A549 (cell line): ENCODE data around the gene NCOA7. TPM values are rescaled to one million over a fixed set of nuclear protein-coding genes. Genes with fewer than 3 reads are reported as not detected.
A peak's percentile ranks its signal among the peaks of the same experiment; 100 is the strongest.

ENCODE experiments used
- ATAC-seq, 2 experiments: fragments of 200-7000 bp in 1 of 2; fragments of >200 bp in 1 of 2; cut with Nextera tagmentation in 1 of 2; cut with Tn5 transposase in 1 of 2; 3 replicates each; pipeline versions ENCODE4 v1.8.0 to v1.9.1; 2018 to 2020; ENCODE audit warnings: mild to moderate bottlenecking in 1 of 2, moderate library complexity in 1 of 2
- CTCF ChIA-PET: fragments of 300-600 bp; sonication (Branson Sonifier 250); formaldehyde crosslinking; extraction: SDS; loops from one replicate; lab custom pipeline; 2021; ENCODE audit warnings: antibody characterized with exemption, inconsistent platforms; lab: Yijun Ruan, JAX
- POLR2A ChIA-PET: fragments of 350-600 bp; formaldehyde crosslinking; extraction: SDS; loops from one replicate; lab custom pipeline; 2021; ENCODE audit warnings: antibody characterized with exemption, inconsistent platforms; lab: Yijun Ruan, JAX
- DNase-seq, 2 experiments: peaks; one replicate each; pipeline versions ENCODE4 v3.0.0 to v3.0.0-alpha.2; 2011 to 2016; ENCODE audit warnings: low read depth in 1 of 2, low spot score in 1 of 2
- FAIRE-seq: peaks from 2 replicates; lab custom pipeline; 2011; peaks lifted over from hg19 to GRCh38; lab: Jason Lieb, UNC
- H3K27ac ChIP-seq, 2 experiments: fragments of >200 bp; sonication (Bioruptor Twin); formaldehyde crosslinking; 3 replicates each; pipeline ENCODE4 v1.5.1; 2016 to 2017
- H3K4me1 ChIP-seq: fragments of >200 bp; sonication (Bioruptor Twin); formaldehyde crosslinking; 3 replicates; pipeline ENCODE4 v1.6.1; 2016
- H3K4me2 ChIP-seq: fragments of >200 bp; sonication (Bioruptor Twin); formaldehyde crosslinking; 3 replicates; pipeline ENCODE4 v1.6.1; 2016
- H3K4me3 ChIP-seq: fragments of >200 bp; sonication (Bioruptor Twin); formaldehyde crosslinking; 3 replicates; pipeline ENCODE4 v1.5.1; 2016
- H3K9me3 ChIP-seq: fragments of >200 bp; sonication (Bioruptor Twin); formaldehyde crosslinking; 3 replicates; pipeline ENCODE4 v1.6.1; 2016
- CHD2 ChIP-seq: fragments of 150-350 bp; IDR thresholded peaks from 2 replicates; pipeline ENCODE4 v1.6.1; 2014; ENCODE audit warnings: low read length; ENCODE audit not compliant: partially characterized antibody
- FOSB ChIP-seq: fragments of 250-450 bp; sonication (Bioruptor Pico); IDR thresholded peaks from 2 replicates; pipeline ENCODE4 v1.5.0; 2020; ENCODE audit warnings: mild to moderate bottlenecking, moderate library complexity
- GATA3 ChIP-seq: IDR thresholded peaks from 2 replicates; pipeline ENCODE4 v1.6.1; 2012; ENCODE audit warnings: borderline replicate concordance
- HDAC2 ChIP-seq: fragments of 200-600 bp; sonication (generic); IDR thresholded peaks from 2 replicates; pipeline ENCODE4 v1.6.1; 2016
- HOXA7 ChIP-seq: fragments of 250-450 bp; sonication (Bioruptor Pico); IDR thresholded peaks from 2 replicates; pipeline ENCODE4 v1.5.0; 2020; ENCODE audit warnings: mild to moderate bottlenecking, moderate library complexity
- HOXB5 ChIP-seq: fragments of 250-450 bp; sonication (Bioruptor Pico); IDR thresholded peaks from 2 replicates; pipeline ENCODE4 v1.5.0; 2020; ENCODE audit warnings: mild to moderate bottlenecking, moderate library complexity
- KDM1A ChIP-seq: fragments of 200-600 bp; sonication (generic); IDR thresholded peaks from 2 replicates; pipeline ENCODE4 v1.6.1; 2016; ENCODE audit warnings: low read depth, mild to moderate bottlenecking
- MAFK ChIP-seq: fragments of 450-650 bp; IDR thresholded peaks from 2 replicates; pipeline ENCODE4 v1.6.1; 2014; ENCODE audit not compliant: partially characterized antibody
- MAZ ChIP-seq: fragments of 150-350 bp; IDR thresholded peaks from 2 replicates; pipeline ENCODE4 v1.6.1; 2014; ENCODE audit warnings: antibody characterized with exemption, low read depth, low read length, borderline replicate concordance
- MYC ChIP-seq: IDR thresholded peaks from 2 replicates; pipeline ENCODE4 v1.6.1; 2012; ENCODE audit warnings: mild to moderate bottlenecking, inconsistent platforms, low read length, improper control_type of control experiment, borderline replicate concordance
- NFE2L2 ChIP-seq: fragments of 150-350 bp; conservative IDR thresholded peaks from 2 replicates; pipeline ENCODE4 v1.6.1; 2014; ENCODE audit warnings: low read length
- POLR2AphosphoS2 ChIP-seq: conservative IDR thresholded peaks from 2 replicates; pipeline ENCODE4 v1.6.1; 2012; ENCODE audit warnings: low read length, improper control_type of control experiment, inconsistent platforms
- RCOR1 ChIP-seq: fragments of 150-350 bp; IDR thresholded peaks from 2 replicates; pipeline ENCODE4 v1.6.1; 2014; ENCODE audit warnings: antibody characterized with exemption, low read length, low read depth
- RFX5 ChIP-seq: fragments of 450-650 bp; IDR thresholded peaks from 2 replicates; pipeline ENCODE4 v1.7.1; 2014; ENCODE audit warnings: antibody characterized with exemption, mild to moderate bottlenecking, moderate library complexity
- WGBS: methylation state at CpG from one replicate; pipeline ENCODE4 v1.1.6; 2017; ENCODE audit errors: missing lambda C conversion rate; 5-methylcytosine and 5-hydroxymethylcytosine counted together
- polyA plus RNA-seq, 4 experiments: library from polyadenylated mRNA; depleted of rRNA in 3 of 4; stranded (reverse); fragments of >200 nt; fragmentation: RNase III in 1 of 4; extraction: RNeasy Plus Mini Kit Qiagen cat#74134 plus additional on column Dnase treatment in 1 of 4; gene quantifications; 2 replicates in 3 of 4; 3 replicates in 1 of 4; pipeline ENCODE4 v1.2.3, GENCODE V29; 2011 to 2017
- TF ChIP-seq, protein P1 (sequence below): fragments of >200 bp; sonication (Bioruptor Twin); formaldehyde crosslinking; IDR thresholded peaks from 3 replicates; pipeline ENCODE4 v1.5.1; 2016
- TF ChIP-seq, protein P2 (sequence below): fragments of >200 bp; sonication (Bioruptor Twin); formaldehyde crosslinking; IDR thresholded peaks from 2 replicates; pipeline ENCODE4 v1.6.1; 2016
- TF ChIP-seq, protein P3 (sequence below): fragments of >200 bp; sonication (Bioruptor Twin); formaldehyde crosslinking; IDR thresholded peaks from 3 replicates; pipeline ENCODE4 v1.6.1; 2016

NCOA7 gene
- polyA plus RNA-seq, 2 of the 4 experiments (the other 2 are of a cell fraction): 66.4 to 195 TPM

DNA sequence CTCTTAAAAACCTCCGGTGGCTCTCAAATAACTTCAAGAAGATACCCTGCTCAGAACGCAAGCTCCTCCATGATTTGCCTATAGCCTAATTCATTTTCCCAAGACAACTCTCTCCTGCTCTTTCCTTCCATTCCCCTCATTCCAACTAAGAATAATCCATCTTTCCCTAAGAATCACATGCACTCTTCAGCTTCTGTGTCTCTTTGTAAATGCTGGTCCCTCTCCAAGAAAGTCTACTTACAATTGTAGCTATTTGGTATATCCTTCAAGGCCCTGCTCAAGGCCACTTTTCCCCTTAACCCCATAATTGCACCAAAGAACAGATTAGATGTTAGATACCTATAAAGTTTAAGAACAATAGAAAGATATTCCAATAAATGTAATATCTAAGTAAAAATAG, 48.7 kb upstream of the NCOA7 start:
- H3K9me3 ChIP-seq: no peaks in the 10 kb centered on the region; the same call in 2 of the 3 replicates
- no peak overlapping the region for H3K27ac ChIP-seq
- FAIRE-seq (no peak), DNase-seq (no peak), ATAC-seq (no peak)
- ChIA-PET POLR2A (no interaction called here), CTCF (interaction anchor here (0.8 to 0.9 kb wide), 2 partner anchors 11 to 430 kb away, joined by 3 read pairs; no protein-coding TSS in a partner anchor)
- TF ChIP-seq NFE2L2: no peak
- TF ChIP-seq, protein P1, sequence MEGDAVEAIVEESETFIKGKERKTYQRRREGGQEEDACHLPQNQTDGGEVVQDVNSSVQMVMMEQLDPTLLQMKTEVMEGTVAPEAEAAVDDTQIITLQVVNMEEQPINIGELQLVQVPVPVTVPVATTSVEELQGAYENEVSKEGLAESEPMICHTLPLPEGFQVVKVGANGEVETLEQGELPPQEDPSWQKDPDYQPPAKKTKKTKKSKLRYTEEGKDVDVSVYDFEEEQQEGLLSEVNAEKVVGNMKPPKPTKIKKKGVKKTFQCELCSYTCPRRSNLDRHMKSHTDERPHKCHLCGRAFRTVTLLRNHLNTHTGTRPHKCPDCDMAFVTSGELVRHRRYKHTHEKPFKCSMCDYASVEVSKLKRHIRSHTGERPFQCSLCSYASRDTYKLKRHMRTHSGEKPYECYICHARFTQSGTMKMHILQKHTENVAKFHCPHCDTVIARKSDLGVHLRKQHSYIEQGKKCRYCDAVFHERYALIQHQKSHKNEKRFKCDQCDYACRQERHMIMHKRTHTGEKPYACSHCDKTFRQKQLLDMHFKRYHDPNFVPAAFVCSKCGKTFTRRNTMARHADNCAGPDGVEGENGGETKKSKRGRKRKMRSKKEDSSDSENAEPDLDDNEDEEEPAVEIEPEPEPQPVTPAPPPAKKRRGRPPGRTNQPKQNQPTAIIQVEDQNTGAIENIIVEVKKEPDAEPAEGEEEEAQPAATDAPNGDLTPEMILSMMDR: no peak
- 91% methylated on average over 2 of the region's 2 CpGs for WGBS
- peak overlapping the region; percentile 19; the same call in 1 of the 3 replicates for H3K4me2 ChIP-seq
- peaks cover 2% of the 10 kb centered on the region; the same call in 1 of the 3 replicates for H3K4me1 ChIP-seq
- no peak overlapping the region for H3K4me3 ChIP-seq

DNA sequence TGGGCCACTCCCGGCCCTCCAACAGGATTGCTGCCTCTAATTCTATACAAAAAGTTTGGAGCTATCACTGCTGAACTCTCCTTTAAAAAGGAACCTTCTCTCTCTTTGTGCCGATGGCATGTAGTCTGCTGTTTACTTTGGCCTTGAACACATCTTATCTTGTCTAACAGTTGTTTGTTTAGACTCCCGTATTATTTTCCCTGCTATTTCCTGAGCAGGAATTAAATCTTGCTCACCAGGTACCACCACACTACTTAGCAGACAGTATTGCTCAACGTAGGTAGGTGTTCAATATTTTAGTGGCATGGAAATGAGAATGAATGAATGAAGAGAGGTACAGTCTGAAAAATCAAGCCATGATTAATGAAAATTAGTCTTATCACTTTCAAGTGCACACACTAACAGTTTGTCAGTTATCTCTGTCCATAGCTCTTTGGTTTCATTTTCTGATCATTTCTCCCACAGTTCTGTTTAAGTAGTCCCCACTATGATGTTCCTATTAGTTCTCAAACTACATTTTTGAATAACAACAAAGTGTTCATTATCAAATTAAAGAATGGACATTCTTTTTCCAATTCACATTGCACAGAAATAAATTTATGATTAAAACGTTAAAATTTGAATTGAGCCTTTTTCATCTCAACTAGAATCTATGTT, 48.2 kb upstream of the NCOA7 start:
- whole genome bisulfite sequencing: 16% methylated on average over 5 of the region's 5 CpGs
- no peak; a peak in 1 of 6 replicates for ATAC-seq
- peak overlapping the region; percentile 19; the same call in 1 of the 3 replicates for H3K4me2 ChIP-seq
- no peak overlapping the region for H3K27ac ChIP-seq
- no peak for FAIRE-seq
- no peak for DNase-seq
- ChIA-PET CTCF (interaction anchor here (0.9 kb wide), 1 partner anchor 11 kb away, joined by 3 read pairs; no protein-coding TSS in a partner anchor), POLR2A (no interaction called here)
- peaks cover 7% of the 10 kb centered on the region; the same call in 2 of the 3 replicates for H3K4me1 ChIP-seq
- H3K4me3 ChIP-seq: no peak overlapping the region
- TF ChIP-seq POLR2AphosphoS2 (no peak), FOSB (CRISPR knock-in tag) (no peak), GATA3 (peak; percentile 46; the same call in 1 of the 2 replicates)
- H3K9me3 ChIP-seq: no peaks in the 10 kb centered on the region; the same call in 2 of the 3 replicates

DNA sequence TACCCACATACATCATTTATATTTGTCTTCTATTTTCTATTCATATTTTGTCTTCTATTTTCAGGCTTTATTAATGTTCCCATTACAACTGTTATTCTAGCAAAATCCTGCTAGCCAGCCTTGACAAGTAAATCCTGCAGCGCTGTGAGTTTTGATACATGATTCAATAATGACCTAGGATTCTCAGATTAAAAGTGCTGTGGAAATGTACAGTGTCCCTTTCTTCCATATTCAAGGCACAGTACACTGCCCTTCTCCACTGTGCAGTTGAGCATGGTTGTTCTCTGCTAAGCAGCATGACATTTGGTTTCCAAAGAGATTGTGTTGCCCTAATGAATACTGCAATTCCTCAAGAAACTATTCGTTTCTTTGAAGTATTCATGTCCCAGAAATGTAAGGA, 47.2 kb upstream of the NCOA7 start:
- ChIA-PET POLR2A (no interaction called here), CTCF (no interaction called here)
- FAIRE-seq (no peak), DNase-seq (no peak), ATAC-seq (no peak)
- no peak overlapping the region for H3K4me3 ChIP-seq
- TF ChIP-seq CHD2: no peak
- H3K4me2 ChIP-seq: no peak overlapping the region
- no peaks in the 10 kb centered on the region; the same call in 2 of the 3 replicates for H3K9me3 ChIP-seq
- no peak overlapping the region for H3K27ac ChIP-seq
- H3K4me1 ChIP-seq: peaks cover 16% of the 10 kb centered on the region; the same call in 2 of the 3 replicates
- WGBS: 60% methylated on average over 2 of the region's 2 CpGs

DNA sequence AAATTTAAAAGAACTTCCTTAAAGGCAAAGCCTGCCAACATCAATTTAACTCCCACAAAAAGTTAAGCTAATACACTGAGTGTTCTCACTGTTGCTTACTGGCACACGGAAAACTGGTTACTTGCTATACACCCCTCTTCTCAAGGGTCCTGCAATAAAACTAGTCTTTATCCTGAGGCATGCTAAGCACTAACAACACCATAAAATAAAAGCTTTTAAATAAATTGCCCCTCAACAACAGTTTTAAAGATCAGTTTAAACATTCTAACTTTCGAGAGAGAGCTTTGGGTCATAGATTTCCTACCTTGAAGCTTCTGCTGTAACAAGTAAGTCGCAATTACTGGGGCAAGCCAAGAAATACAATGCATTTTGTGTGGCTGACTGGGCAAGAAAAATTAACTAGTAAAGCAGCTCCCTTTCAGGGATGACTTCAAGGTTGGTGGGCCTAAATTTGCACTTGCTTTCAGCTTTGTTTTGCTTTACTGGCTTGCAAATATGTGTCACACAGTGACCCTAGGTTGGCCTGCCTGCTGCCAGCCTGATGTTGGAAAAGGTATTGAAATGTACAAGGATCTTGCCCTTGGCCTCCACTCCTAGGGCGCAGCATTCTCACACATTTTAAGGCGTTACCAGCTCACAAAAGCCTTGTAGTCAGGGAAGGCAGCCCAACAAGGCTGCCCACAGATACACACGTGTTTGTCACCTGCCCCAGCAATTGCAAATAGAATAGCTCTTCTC, 45.3 kb upstream of the NCOA7 start:
- FAIRE-seq (no peak), DNase-seq (no peak), ATAC-seq (no peak)
- no peak overlapping the region for H3K27ac ChIP-seq
- H3K4me2 ChIP-seq: no peak overlapping the region
- 70% methylated on average over 6 of the region's 6 CpGs for WGBS
- no peaks in the 10 kb centered on the region; the same call in 2 of the 3 replicates for H3K9me3 ChIP-seq
- POLR2A ChIA-PET: no interaction called here
- peaks cover 23% of the 10 kb centered on the region; the same call in 2 of the 3 replicates for H3K4me1 ChIP-seq
- CTCF ChIA-PET: no interaction called here
- H3K4me3 ChIP-seq: no peak overlapping the region
- TF ChIP-seq HOXA7: no peak
- TF ChIP-seq RFX5: no peak
- TF ChIP-seq KDM1A: no peak
- no peak for TF ChIP-seq MAZ
- TF ChIP-seq MYC: no peak
- no peak for TF ChIP-seq HDAC2
- TF ChIP-seq MAFK: no peak
- TF ChIP-seq, protein P2, sequence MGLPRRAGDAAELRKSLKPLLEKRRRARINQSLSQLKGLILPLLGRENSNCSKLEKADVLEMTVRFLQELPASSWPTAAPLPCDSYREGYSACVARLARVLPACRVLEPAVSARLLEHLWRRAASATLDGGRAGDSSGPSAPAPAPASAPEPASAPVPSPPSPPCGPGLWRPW: no peak
- TF ChIP-seq HOXB5 (CRISPR knock-in tag): no peak
- TF ChIP-seq, protein P3, sequence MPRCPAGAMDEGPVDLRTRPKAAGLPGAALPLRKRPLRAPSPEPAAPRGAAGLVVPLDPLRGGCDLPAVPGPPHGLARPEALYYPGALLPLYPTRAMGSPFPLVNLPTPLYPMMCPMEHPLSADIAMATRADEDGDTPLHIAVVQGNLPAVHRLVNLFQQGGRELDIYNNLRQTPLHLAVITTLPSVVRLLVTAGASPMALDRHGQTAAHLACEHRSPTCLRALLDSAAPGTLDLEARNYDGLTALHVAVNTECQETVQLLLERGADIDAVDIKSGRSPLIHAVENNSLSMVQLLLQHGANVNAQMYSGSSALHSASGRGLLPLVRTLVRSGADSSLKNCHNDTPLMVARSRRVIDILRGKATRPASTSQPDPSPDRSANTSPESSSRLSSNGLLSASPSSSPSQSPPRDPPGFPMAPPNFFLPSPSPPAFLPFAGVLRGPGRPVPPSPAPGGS: no peak
- no peak for TF ChIP-seq NFE2L2
- no peak for TF ChIP-seq RCOR1
- TF ChIP-seq, all 56 proteins: peak for 0
